Small intestine (tissue), 7 donors: Measurements from ENCODE around the gene CGNL1. TPM values are rescaled to one million over a fixed set of nuclear protein-coding genes. Genes with fewer than 3 reads are reported as not detected.
A peak's percentile ranks its signal among the peaks of the same experiment; 100 is the strongest.

Source experiments
- DNase-seq, 2 donors: peaks; one replicate each; pipeline versions ENCODE4 v3.0.0 to v3.0.0-alpha.2; 2013
- FAIRE-seq: peaks from 2 replicates; lab custom pipeline; 2012; peaks lifted over from hg19 to GRCh38; lab: Jason Lieb, UNC
- H3K27ac ChIP-seq, 3 donors: one replicate each; pipeline ENCODE4 v1.5.1; 2013; ENCODE audit warnings: low read length in 2 of 3, mild to moderate bottlenecking in 2 of 3, control low read depth in 1 of 3, inconsistent platforms in 1 of 3, low read depth in 1 of 3, moderate library complexity in 1 of 3
- H3K27me3 ChIP-seq, 3 donors: one replicate each; pipeline ENCODE4 v1.6.1; 2013; ENCODE audit warnings: low read length in 3 of 3, inconsistent platforms in 1 of 3; ENCODE audit not compliant: control insufficient read depth in 3 of 3, insufficient read depth in 3 of 3
- H3K36me3 ChIP-seq, 3 donors: one replicate each; pipeline ENCODE4 v1.6.1; 2013; ENCODE audit warnings: low read length in 3 of 3, inconsistent platforms in 1 of 3, low read depth in 1 of 3, mild to moderate bottlenecking in 1 of 3, moderate library complexity in 1 of 3; ENCODE audit not compliant: control insufficient read depth in 3 of 3, insufficient read depth in 2 of 3
- H3K4me1 ChIP-seq, 3 donors: one replicate each; pipeline ENCODE4 v1.6.1; 2013; ENCODE audit warnings: low read length in 2 of 3, inconsistent platforms in 1 of 3, low read depth in 1 of 3, mild to moderate bottlenecking in 1 of 3, moderate library complexity in 1 of 3; ENCODE audit not compliant: control insufficient read depth in 3 of 3, insufficient read depth in 2 of 3
- H3K4me3 ChIP-seq, 3 donors: one replicate each; pipeline ENCODE4 v1.5.1; 2013; ENCODE audit warnings: low read length in 3 of 3, control low read depth in 1 of 3, inconsistent platforms in 1 of 3, low read depth in 1 of 3, mild to moderate bottlenecking in 1 of 3, moderate library complexity in 1 of 3
- H3K9me3 ChIP-seq, 2 donors: one replicate each; pipeline ENCODE4 v1.6.1; 2013; ENCODE audit warnings: low read depth in 1 of 2, low read length in 1 of 2; ENCODE audit not compliant: control insufficient read depth in 2 of 2, insufficient read depth in 1 of 2
- WGBS, 3 donors: extraction: QIAGEN DNeasy Blood & Tissue Kit; methylation state at CpG; one replicate each; pipeline ENCODE4 v1.1.7; 2013; 5-methylcytosine and 5-hydroxymethylcytosine counted together
- polyA plus RNA-seq, 4 donors: library from polyadenylated mRNA; stranded (reverse) in 3 of 4; unstranded in 1 of 4; fragments of 200-250 nt in 3 of 4; fragments of 120-200 nt in 1 of 4; gene quantifications; one replicate each; pipeline versions ENCODE4 v1.2.1 to v1.2.3, GENCODE V29; 2013
- donor health status: healthy with polysubstance abuse.
- donor health status: control.
- donor health status: control.
- donor health status: Bipolar disorder and iron deficiency.
- donor health status: healthy.

The CGNL1 gene
- polyA plus RNA-seq, 4 donors = 0.81 to 5.1 (median 1.9) TPM

DNA sequence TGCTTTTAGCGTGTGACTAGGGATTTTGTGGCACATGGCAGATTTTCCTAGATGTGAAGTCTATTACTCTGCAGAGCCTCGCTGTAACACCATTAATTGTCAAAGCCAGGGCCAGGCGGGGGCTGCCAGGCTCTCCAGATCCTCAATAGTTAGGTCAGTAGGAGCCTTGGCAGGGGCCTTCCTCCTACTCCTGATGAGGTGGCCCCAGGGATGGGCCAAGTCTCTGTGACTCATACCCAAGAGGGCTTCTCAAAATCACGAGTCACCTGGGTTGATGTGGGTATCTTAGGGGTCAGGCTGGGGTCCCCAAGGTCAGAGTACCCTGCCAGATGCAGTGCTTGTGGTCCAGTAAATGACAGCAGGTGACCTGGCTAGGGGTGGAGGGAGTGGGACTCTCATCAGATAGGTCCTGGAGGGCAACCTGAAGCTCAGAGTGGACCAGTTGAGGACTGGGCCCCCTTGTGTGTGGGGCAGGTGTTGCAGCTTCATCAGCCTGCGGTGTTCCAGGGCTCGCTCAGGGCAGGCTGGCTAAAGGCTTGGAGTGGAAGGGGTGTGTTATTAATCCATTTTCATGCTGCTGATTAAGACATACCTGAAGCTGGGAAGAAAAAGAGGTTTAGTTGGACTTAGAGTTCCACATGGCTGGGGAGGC, 126.9 kb downstream of the CGNL1 start:
- H3K36me3 ChIP-seq = no peaks in the 10 kb centered on the region
- WGBS, 3 donors = 92 to 97% (median 94%) methylated on average over 6 of the region's 6 CpGs
- H3K4me1 ChIP-seq = peaks cover 0 to 62% (median 0%) of the 10 kb centered on the region in 3 donors
- FAIRE-seq (no peak), DNase-seq (no peak)
- H3K4me3 ChIP-seq = no peak overlapping the region
- H3K27me3 ChIP-seq = no peaks in the 10 kb centered on the region
- H3K27ac ChIP-seq = no peak overlapping the region
- no peaks in the 10 kb centered on the region for H3K9me3 ChIP-seq

DNA sequence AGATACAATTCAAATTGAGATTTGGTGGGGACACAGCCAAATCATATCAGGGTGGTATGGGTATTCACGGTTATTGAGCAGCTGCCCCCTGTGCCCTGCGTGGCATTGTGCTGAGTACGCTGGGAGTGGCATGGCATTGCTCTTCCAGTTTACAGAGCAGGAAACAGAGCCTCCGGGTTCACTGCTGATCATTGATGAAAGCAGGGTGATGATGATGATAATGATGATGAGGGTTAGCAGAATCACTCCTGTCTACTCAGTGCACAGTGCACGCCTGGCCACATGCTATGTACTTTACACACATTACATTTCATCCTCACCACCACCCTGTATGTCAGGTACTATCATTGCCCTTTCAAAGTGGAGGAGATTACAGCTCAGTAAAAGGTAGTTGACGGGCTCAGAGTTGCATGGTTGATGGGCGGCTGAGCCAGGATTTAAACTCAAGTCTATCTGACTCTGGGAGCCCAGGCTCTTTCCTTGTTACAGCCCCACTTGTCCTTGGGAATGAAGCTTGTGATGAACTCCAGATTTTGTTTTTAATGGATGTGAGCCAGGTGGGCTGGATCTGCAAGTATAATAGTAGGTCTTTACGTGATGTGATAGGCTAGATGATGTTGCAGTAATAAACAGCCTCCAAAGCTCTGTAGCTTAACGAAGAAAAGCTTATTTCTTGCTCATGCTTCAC, 127.8 kb downstream of the CGNL1 start:
- H3K27me3 ChIP-seq = no peaks in the 10 kb centered on the region

DNA sequence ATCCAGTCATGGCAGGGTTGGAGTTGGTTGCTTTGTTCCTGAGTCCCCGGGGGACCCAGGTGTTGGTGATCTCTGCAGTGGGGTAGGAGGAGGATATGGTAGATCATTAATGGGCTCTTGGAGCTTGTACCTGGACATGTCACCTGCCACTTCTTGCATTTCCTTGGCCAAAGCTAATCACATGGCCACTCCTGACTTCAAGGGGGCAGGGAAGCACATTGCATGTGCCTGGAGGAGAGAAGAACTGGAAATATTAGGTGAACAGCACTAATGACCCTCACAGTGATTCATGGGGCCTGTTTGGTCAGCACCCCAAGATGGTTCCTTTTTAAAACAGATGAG, 128.3 kb downstream of the CGNL1 start:
- H3K36me3 ChIP-seq = no peaks in the 10 kb centered on the region
- peak overlapping the region in 1 of 3 donors; percentile 87 for H3K27ac ChIP-seq
- DNase-seq (no peak), FAIRE-seq (no peak)
- H3K4me1 ChIP-seq = peaks cover 0 to 65% (median 0%) of the 10 kb centered on the region in 3 donors
- 55 to 70% (median 69%) methylated on average over 1 of the region's 1 CpG for WGBS, 3 donors
- H3K4me3 ChIP-seq = no peak overlapping the region
- no peaks in the 10 kb centered on the region for H3K9me3 ChIP-seq
- no peaks in the 10 kb centered on the region for H3K27me3 ChIP-seq

More for the DNA sequence above, 127.8 kb downstream of the CGNL1 start:
- no peaks in the 10 kb centered on the region for H3K36me3 ChIP-seq
- 76 to 83% (median 82%) methylated on average over 9 of the region's 9 CpGs for WGBS, 3 donors
- FAIRE-seq (no peak), DNase-seq (no peak)
- no peak overlapping the region for H3K4me3 ChIP-seq
- H3K27ac ChIP-seq = no peak overlapping the region
- peaks cover 0 to 61% (median 0%) of the 10 kb centered on the region in 3 donors for H3K4me1 ChIP-seq
- no peaks in the 10 kb centered on the region for H3K9me3 ChIP-seq

DNA sequence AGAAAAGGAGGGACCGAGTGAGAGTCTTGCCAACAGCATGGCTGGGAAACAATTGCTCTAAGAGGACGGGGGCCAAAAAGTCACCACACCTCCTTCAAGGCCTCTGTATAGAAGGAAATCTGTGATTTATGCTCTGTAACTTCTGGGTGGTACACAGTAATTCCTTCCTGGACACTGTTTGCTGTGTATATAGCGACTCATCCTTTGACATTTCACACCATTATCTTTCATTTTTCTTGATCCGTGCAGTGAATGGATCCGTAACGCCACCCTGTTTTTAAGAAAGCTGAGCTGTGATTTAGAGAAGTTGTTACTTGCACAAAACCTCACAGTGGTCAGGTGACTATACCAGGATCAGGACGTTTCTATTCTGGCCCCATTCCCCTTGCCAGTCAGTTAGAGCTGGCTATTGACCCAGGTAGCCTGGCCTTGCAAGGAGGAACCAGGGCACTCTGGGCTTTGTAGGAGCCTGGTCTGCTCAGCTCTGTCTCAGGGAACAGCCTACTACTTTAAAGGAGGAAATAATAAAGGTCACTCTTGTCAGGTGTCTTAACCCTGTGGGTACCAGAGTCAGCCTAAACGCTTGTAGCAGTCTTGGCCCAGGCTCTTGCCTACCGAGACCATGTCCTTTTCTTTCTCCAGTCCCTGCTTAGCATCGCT, 128.9 kb downstream of the CGNL1 start:
- H3K27ac ChIP-seq = peak overlapping the region in 2 of 3 donors; percentile 73 to 87
- H3K4me3 ChIP-seq = no peak overlapping the region
- FAIRE-seq (no peak), DNase-seq (peak; percentile 42 to 63)
- 62 to 75% (median 63%) methylated on average over 10 of the region's 10 CpGs for whole genome bisulfite sequencing, 3 donors
- peaks cover 0 to 71% (median 1%) of the 10 kb centered on the region in 3 donors for H3K4me1 ChIP-seq
- no peaks in the 10 kb centered on the region for H3K36me3 ChIP-seq
- H3K27me3 ChIP-seq = no peaks in the 10 kb centered on the region
- H3K9me3 ChIP-seq = no peaks in the 10 kb centered on the region

DNA sequence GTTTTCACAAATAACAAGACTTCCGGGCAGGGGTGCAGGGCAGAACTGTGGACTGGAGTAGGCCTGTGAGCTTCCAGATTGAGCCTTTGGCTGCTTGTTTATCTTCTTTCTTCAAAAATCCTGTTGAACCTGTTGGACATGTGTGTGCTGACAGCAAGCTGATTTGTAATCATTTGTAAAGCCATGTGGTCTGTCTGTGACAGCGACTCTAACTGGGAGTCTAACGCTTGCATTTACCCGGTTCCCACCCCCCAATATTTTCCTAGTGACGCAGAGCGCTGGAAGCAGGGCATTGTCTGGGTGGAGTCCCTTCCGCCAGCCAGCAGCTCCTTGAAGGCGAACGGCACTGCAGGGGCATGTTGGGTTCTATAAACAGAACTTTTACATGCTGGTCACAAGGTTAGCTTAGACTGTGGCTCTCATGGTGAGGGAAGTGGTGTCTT, 129.7 kb downstream of the CGNL1 start:
- peak; percentile 79 to 95 for DNase-seq
- no peaks in the 10 kb centered on the region for H3K27me3 ChIP-seq
- no peak overlapping the region for H3K4me3 ChIP-seq
- peak overlapping the region in 2 of 3 donors; percentile 73 to 87 for H3K27ac ChIP-seq
- no peaks in the 10 kb centered on the region for H3K9me3 ChIP-seq
- no peaks in the 10 kb centered on the region for H3K36me3 ChIP-seq
- H3K4me1 ChIP-seq = peaks cover 0 to 72% (median 2%) of the 10 kb centered on the region in 3 donors
- no peak for FAIRE-seq
- 13 to 57% (median 32%) methylated on average over 9 of the region's 9 CpGs for WGBS, 3 donors

DNA sequence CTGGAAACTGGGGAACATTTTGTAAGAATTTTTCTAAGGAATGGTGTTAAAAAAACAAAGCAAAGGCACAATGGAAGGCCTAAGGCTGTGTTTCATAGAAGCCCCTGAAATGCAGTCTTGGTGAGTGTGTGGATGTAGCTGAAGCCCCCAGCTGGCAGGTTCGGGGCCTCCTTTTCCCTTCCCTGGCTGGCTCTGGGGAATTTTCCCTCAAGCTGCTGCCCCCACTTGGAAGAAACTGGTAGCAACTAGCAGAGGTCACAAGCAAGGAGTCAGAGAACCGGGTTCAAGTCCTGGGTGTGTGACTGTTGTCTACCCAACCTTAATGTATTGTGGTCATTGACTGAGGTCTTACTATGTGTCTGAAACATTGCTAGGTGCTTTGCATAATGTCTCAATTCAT, 130.1 kb downstream of the CGNL1 start:
- FAIRE-seq = no peak
- DNase-seq = no peak
- no peaks in the 10 kb centered on the region for H3K36me3 ChIP-seq
- no peaks in the 10 kb centered on the region for H3K9me3 ChIP-seq
- peak overlapping the region; percentile 30 to 87 (median 73) for H3K27ac ChIP-seq
- no peak overlapping the region for H3K4me3 ChIP-seq
- no peaks in the 10 kb centered on the region for H3K27me3 ChIP-seq
- WGBS, 3 donors = 56 to 71% (median 60%) methylated on average over 2 of the region's 2 CpGs
- H3K4me1 ChIP-seq = peaks cover 0 to 70% (median 2%) of the 10 kb centered on the region in 3 donors

DNA sequence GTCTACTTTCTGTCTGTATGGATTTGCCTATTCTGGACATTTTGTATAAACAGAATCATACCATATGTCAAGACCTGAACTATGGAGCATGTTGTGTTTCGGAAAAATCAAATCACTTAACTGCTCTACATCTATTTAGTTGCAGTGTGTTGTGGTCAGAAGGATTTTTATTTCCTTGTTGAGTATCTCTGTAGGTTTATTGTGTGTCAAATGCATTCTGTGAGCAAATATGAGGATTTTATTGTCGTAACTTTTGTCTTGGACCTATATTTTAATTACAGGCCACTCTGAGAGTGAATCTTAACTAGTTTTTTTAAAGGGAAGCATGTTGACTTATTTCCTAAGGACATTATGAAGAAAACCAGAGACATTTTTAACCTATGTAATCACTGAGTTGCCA, 130.8 kb downstream of the CGNL1 start:
- Histone ChIP-seq H3K36me3 (no peaks in the 10 kb centered on the region), H3K9me3 (no peaks in the 10 kb centered on the region), H3K27me3 (no peaks in the 10 kb centered on the region), H3K27ac (peak overlapping the region in 1 of 3 donors; percentile 87), H3K4me1 (peaks cover 0 to 63% (median 2%) of the 10 kb centered on the region in 3 donors), H3K4me3 (no peak overlapping the region)
- 73 to 83% (median 77%) methylated on average over 2 of the region's 2 CpGs for WGBS, 3 donors
- FAIRE-seq = no peak
- DNase-seq = no peak

DNA sequence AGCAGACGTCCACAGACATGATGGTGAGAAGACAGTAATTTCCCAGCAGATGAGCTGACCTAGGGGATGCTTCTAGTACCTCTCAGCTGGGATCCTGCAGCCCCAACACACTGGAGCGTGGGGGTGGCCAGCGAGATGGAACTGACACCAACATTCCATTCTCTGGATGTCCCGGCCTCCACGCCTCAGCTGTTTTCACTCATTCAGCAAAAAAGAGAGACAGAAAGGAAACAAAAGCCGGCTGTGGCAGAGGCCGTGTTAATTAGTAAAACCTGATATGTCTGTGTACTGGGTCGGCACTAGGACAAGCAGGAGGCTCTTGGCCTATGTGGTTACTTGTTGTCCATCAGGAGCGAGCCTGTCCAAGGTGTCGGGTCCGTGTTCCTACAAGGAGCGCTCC, 132.8 kb downstream of the CGNL1 start:
- H3K27me3 ChIP-seq = no peaks in the 10 kb centered on the region
- WGBS, 3 donors = 78 to 89% (median 82%) methylated on average over 12 of the region's 12 CpGs
- peaks cover 0 to 46% (median 2%) of the 10 kb centered on the region in 3 donors for H3K4me1 ChIP-seq
- no peak overlapping the region for H3K4me3 ChIP-seq
- H3K27ac ChIP-seq = no peak overlapping the region
- H3K9me3 ChIP-seq = no peaks in the 10 kb centered on the region
- DNase-seq (no peak), FAIRE-seq (no peak)
- no peaks in the 10 kb centered on the region for H3K36me3 ChIP-seq
